ENCODE data around the gene TMEM53.

DNA sequence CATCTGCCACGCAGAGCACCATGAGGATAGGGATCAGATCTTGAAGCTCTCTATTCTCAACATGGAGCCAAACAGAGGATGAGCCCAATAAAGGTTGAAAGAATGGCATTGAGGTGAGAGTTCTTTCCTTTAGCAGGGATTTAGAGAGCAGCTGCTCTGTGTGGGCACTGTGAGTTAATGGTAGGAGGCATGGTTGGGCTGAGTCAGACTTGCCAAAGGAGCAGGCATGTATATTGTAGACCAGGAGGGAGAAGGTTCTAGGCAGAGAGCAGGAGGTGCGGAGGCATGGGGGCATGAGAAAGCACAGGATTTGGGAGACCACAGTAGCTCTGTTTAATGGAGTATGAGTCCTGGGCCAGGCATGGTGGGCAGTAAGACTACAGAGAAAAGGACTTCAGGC is 32.0 kb downstream of the TMEM53 start:
- TF ChIP-seq POLR2AphosphoS5 (IDR thresholded peaks at IDR 0.05; ENCODE audit: insufficient read depth, low read depth, low read length): no peak
- TF ChIP-seq, protein P1, sequence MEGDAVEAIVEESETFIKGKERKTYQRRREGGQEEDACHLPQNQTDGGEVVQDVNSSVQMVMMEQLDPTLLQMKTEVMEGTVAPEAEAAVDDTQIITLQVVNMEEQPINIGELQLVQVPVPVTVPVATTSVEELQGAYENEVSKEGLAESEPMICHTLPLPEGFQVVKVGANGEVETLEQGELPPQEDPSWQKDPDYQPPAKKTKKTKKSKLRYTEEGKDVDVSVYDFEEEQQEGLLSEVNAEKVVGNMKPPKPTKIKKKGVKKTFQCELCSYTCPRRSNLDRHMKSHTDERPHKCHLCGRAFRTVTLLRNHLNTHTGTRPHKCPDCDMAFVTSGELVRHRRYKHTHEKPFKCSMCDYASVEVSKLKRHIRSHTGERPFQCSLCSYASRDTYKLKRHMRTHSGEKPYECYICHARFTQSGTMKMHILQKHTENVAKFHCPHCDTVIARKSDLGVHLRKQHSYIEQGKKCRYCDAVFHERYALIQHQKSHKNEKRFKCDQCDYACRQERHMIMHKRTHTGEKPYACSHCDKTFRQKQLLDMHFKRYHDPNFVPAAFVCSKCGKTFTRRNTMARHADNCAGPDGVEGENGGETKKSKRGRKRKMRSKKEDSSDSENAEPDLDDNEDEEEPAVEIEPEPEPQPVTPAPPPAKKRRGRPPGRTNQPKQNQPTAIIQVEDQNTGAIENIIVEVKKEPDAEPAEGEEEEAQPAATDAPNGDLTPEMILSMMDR (IDR thresholded peaks at IDR 0.05; ENCODE audit: extremely low read depth in 1 of 2, insufficient read depth in 1 of 2, low read depth in 1 of 2, low read length in 2 of 2): no peak
- TF ChIP-seq, protein P2, sequence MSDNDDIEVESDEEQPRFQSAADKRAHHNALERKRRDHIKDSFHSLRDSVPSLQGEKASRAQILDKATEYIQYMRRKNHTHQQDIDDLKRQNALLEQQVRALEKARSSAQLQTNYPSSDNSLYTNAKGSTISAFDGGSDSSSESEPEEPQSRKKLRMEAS (IDR thresholded peaks at IDR 0.05; ENCODE audit: insufficient read depth, insufficient read length): no peak
- TF ChIP-seq POLR2A (IDR thresholded peaks at IDR 0.05; ENCODE audit: low read depth, low read length): no peak

Measured in endothelial cell of umbilical vein (primary cell).